Upper lobe of right lung (tissue), 1 donor: Measurements from ENCODE around the gene RASSF1. TPM values are rescaled to one million over a fixed set of nuclear protein-coding genes. Genes with fewer than 3 reads are reported as not detected.

Experiments used
- ATAC-seq: fragments of 200-7000 bp; cut with Tn5 transposase; one replicate; pipeline ENCODE4 v1.9.1; 2020; ENCODE audit warnings: mild to moderate bottlenecking, moderate library complexity
- DNase-seq: peaks from one replicate; pipeline ENCODE4 v3.0.0-alpha.2; 2020
- H3K27ac ChIP-seq: fragments of 200-600 bp; one replicate; pipeline ENCODE4 v1.8.0; 2022
- H3K27me3 ChIP-seq: fragments of 200-600 bp; one replicate; pipeline ENCODE4 v1.8.0; 2022; ENCODE audit warnings: mild to moderate bottlenecking
- H3K36me3 ChIP-seq: fragments of 200-600 bp; one replicate; pipeline ENCODE4 v1.8.0; 2022
- H3K4me1 ChIP-seq: fragments of 200-600 bp; one replicate; pipeline ENCODE4 v1.8.0; 2022
- H3K4me3 ChIP-seq: fragments of 200-600 bp; one replicate; pipeline ENCODE4 v1.8.0; 2022; ENCODE audit warnings: mild to moderate bottlenecking
- H3K9me3 ChIP-seq: fragments of 200-600 bp; one replicate; pipeline ENCODE4 v1.8.0; 2022
- intact Hi-C: fragments of 100-400 bp; cut with DNase I; formaldehyde crosslinking; loops from one replicate; pipeline ENCODE4 v1.11.0; 2022
- long read RNA-seq: library from polyadenylated mRNA; unstranded; transcript quantifications from one replicate; pipeline ENCODE4 v2.0.0, GENCODE V29; 2021
- total RNA-seq: library from RNA; stranded (reverse); fragmentation: NEBNext Ultra II Directional; extraction: Animal tissue kit (Norgen Biotek cat#: 25700); gene quantifications from one replicate; pipeline ENCODE4 v1.2.1, GENCODE V29; 2021
- TF ChIP-seq, protein P1 (sequence below): fragments of 200-600 bp; IDR thresholded peaks from one replicate; pipeline ENCODE4 v1.8.0; 2022; ENCODE audit warnings: antibody characterized with exemption
- donor health status: DM: no; HTN: yes; CAD: no; lungs with severe emphysema.

The RASSF1 gene, protein sequence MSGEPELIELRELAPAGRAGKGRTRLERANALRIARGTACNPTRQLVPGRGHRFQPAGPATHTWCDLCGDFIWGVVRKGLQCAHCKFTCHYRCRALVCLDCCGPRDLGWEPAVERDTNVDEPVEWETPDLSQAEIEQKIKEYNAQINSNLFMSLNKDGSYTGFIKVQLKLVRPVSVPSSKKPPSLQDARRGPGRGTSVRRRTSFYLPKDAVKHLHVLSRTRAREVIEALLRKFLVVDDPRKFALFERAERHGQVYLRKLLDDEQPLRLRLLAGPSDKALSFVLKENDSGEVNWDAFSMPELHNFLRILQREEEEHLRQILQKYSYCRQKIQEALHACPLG
- total RNA-seq, result 39.1 TPM
- long read RNA-seq, transcript RASSF1-201 (5 exons, 1,757 nt), result major isoform, 51 of 104 reads
- long read RNA-seq, transcript RASSF1-203 (6 exons, 1,923 nt), result minor isoform, 24 of 104 reads
- long read RNA-seq, partial matches to known transcripts, result 7 of 104 reads
- long read RNA-seq, other reads (novel, unspliced or antisense), result 16 of 104 reads

DNA sequence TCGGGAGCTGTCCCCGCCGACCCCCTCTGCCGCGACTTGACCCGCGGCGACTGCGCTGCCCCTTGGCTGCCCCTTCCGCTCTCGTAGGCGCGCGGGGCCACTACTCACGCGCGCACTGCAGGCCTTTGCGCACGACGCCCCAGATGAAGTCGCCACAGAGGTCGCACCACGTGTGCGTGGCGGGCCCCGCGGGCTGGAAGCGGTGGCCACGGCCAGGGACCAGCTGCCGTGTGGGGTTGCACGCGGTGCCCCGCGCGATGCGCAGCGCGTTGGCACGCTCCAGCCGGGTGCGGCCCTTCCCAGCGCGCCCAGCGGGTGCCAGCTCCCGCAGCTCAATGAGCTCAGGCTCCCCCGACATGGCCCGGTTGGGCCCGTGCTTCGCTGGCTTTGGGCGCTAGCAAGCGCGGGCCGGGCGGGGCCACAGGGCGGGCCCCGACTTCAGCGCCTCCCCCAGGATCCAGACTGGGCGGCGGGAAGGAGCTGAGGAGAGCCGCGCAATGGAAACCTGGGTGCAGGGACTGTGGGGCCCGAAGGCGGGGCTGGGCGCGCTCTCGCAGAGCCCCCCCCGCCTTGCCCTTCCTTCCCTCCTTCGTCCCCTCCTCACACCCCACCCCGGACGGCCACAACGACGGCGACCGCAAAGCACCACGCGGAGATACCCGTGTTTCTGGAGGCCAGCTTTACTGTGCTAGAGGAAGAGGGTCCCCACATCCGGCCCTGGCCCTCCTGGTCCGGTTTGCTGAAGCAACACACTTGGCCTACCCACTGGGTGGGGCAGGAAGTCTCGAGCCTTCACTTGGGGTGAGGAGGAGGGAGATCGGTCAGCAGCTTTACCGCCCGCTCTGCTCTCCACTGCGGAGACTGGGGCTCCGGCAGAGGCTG is at the start of gene RASSF1:
TSS of gene RASSF1 (minus strand) at position 389 of the 882 bp plus-strand sequence. CDS start at position 358, 31 bp downstream.
- H3K9me3 ChIP-seq, result no peaks in the 10 kb centered on the region
- peak within 1 kb of the TSS; percentile 96 for H3K27ac ChIP-seq
- H3K36me3 ChIP-seq, result no peaks in the 10 kb centered on the region
- intact Hi-C loops, result no loop called here
- peak within 1 kb of the TSS; percentile 95 for H3K4me3 ChIP-seq
- no peaks in the 10 kb centered on the region for H3K27me3 ChIP-seq
- TF ChIP-seq, protein P1, sequence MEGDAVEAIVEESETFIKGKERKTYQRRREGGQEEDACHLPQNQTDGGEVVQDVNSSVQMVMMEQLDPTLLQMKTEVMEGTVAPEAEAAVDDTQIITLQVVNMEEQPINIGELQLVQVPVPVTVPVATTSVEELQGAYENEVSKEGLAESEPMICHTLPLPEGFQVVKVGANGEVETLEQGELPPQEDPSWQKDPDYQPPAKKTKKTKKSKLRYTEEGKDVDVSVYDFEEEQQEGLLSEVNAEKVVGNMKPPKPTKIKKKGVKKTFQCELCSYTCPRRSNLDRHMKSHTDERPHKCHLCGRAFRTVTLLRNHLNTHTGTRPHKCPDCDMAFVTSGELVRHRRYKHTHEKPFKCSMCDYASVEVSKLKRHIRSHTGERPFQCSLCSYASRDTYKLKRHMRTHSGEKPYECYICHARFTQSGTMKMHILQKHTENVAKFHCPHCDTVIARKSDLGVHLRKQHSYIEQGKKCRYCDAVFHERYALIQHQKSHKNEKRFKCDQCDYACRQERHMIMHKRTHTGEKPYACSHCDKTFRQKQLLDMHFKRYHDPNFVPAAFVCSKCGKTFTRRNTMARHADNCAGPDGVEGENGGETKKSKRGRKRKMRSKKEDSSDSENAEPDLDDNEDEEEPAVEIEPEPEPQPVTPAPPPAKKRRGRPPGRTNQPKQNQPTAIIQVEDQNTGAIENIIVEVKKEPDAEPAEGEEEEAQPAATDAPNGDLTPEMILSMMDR, result no peak
- peak; percentile 61 for ATAC-seq
- peak; percentile 89 for DNase-seq
- H3K4me1 ChIP-seq, result peaks cover 47% of the 10 kb centered on the region

DNA sequence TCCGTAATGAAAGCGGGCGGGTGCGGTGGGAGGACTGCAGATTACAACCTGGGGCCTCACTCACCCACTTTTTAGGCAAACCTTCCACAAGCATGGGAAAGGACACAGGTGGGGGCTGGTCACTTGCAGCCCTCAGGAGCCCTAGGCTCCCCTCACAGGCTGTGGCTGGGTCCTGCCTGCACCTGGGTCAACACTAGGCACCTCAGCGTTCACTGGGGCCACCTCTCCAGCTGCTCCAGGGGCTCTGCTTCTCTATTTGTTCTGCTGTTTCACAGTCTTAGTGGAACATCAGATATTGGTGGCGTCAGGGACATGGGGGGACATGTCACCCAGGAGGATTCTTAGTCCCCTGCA is 48.8 kb upstream of the RASSF1 start:
- Histone ChIP-seq H3K4me1 (peaks cover 8% of the 10 kb centered on the region), H3K27me3 (no peaks in the 10 kb centered on the region), H3K9me3 (no peaks in the 10 kb centered on the region), H3K4me3 (no peak overlapping the region), H3K27ac (no peak overlapping the region), H3K36me3 (no peaks in the 10 kb centered on the region)
- intact Hi-C loops, result no loop called here
- DNase-seq, result no peak
- TF ChIP-seq, protein P1, result no peak
- no peak for ATAC-seq

DNA sequence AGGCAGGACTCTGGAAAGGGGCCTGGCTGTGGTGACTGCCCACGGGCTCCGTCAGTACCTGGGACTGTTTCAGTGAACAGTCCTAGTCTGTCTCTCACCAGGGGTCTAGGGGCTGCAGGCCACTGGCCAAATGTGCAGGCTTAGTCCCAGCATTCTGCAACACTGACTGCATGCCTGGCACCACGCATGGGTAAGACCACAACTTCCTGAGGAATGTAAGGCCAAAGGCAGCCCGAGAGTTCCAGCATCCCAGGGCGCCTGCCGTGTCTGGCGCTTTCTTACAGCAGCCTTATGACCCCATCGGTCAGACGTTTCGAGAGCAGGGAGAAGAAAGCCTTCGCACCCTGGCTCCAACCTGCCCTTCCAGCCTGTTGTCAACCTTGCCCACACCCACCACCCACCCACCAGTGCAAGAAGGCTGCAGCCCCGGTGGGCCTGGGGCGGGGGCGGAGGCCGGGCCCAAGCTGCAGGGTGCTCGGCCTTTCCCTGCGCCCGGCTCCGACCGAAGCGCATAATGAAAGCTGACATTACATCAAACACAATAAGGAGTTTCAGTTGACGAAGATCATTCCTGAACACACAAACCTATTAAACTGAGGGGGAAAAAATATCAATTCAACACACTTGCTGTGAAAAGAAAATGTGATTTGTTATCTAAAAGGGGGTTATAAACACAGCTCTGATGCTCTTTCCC is 48.2 kb upstream of the RASSF1 start:
- DNase-seq (no peak), ATAC-seq (no peak)
- Histone ChIP-seq H3K27me3 (no peaks in the 10 kb centered on the region), H3K27ac (no peak overlapping the region), H3K36me3 (no peaks in the 10 kb centered on the region), H3K4me1 (peaks cover 8% of the 10 kb centered on the region), H3K9me3 (no peaks in the 10 kb centered on the region), H3K4me3 (no peak overlapping the region)
- TF ChIP-seq, protein P1, result no peak
- intact Hi-C loops, result no loop called here

DNA sequence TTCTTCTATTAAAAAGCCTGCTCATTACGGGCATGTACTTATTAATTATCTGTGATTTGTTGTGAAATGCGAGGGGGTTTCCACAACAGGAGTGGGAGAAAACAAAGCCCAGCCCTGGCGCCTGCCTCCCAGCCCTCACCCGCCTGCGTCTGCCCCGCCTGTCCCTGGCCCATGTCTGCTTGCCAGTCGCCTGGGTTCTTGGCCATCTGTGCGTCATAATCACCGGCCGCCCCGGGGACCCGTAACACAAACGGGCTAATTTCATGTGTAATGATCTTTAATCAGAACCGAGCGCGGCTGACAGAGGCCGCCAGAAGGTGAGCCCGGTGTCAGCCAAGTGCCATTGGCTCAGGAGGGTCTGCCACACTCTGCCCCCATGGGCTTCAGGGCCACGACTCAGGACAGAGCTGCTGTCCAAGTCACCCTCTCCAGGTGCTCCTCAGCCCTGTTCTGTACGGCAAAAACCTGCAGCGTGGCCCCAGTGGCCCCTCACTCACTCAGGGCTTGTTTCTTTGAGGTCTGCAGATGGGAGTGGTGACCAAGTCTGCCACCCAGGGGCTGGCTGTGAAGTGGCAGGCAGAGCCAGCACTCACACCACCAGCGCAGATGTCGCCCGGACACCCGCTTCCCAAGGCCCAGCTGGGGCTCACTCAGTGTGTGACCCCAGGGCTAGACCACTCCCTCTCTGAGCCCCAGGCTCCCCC is 47.5 kb upstream of the RASSF1 start:
- intact Hi-C loops, result no loop called here
- Histone ChIP-seq H3K9me3 (no peaks in the 10 kb centered on the region), H3K4me1 (peaks cover 8% of the 10 kb centered on the region), H3K36me3 (no peaks in the 10 kb centered on the region), H3K27me3 (no peaks in the 10 kb centered on the region), H3K27ac (no peak overlapping the region), H3K4me3 (no peak overlapping the region)
- TF ChIP-seq, protein P1, result no peak
- ATAC-seq (no peak), DNase-seq (no peak)

DNA sequence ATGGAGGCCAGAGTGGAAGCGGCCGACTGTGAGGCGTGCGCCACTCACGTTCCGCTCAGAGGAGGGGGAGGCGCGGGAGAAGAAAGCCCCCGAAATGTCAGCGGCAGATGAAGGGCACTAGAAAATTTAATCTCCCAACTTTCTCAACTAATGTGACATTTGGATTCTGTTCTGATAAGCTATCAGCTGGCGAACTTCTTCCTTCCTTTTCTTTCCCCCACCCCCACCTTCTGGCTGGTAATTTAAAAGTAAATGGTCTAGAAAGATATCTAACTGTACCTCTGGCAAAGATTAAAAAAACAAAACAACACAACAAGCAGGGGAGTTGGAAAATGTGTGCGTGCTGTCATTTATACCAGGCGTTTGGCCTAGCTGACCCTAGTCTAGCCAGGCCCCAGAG is 45.1 kb upstream of the RASSF1 start:
- no peak overlapping the region for H3K27ac ChIP-seq
- H3K9me3 ChIP-seq, result no peaks in the 10 kb centered on the region
- H3K27me3 ChIP-seq, result no peaks in the 10 kb centered on the region
- TF ChIP-seq, protein P1, result no peak
- peaks cover 2% of the 10 kb centered on the region for H3K4me1 ChIP-seq
- no peak for DNase-seq
- intact Hi-C loops, result no loop called here
- no peak for ATAC-seq
- no peak overlapping the region for H3K4me3 ChIP-seq
- H3K36me3 ChIP-seq, result no peaks in the 10 kb centered on the region
